Keratinocyte (primary cell): ENCODE results near the gene RGS13.

Source experiments
- CTCF ChIP-seq, 3 experiments: IDR thresholded peaks in 1 of 3; conservative IDR thresholded peaks in 1 of 3; optimal IDR thresholded peaks in 1 of 3; 2 replicates in 2 of 3; 3 replicates in 1 of 3; pipeline versions ENCODE3 to v1.5.1; 2011; ENCODE audit warnings: low read length in 3 of 3, mild to moderate bottlenecking in 3 of 3, moderate library complexity in 2 of 3, control low read depth in 1 of 3, inconsistent platforms in 1 of 3; ENCODE audit not compliant: insufficient read depth in 2 of 3; ENCODE audit errors: extremely low read depth in 1 of 3
- EZH2 ChIP-seq: IDR thresholded peaks from one replicate; pipeline ENCODE4 v1.6.1; 2012; ENCODE audit warnings: inconsistent platforms, mild to moderate bottlenecking, low read length, moderate library complexity

- TF ChIP-seq CTCF (optimal IDR thresholded peaks at IDR 0.05 in 1 of 3, IDR thresholded peaks at IDR 0.05 in 1 of 3, conservative IDR thresholded peaks at IDR 0.05 in 1 of 3; ENCODE audit: extremely low read depth in 1 of 3, insufficient read depth in 2 of 3, low read length in 3 of 3) (no peak), EZH2 (no peak)
Observed at GRCh38 chr1:192678099-192678498, 42.2 kb downstream of the RGS13 start.
